Hepatocyte (in vitro differentiated cells): ENCODE measurements around the gene APBA3. TPM values are rescaled to one million over a fixed set of nuclear protein-coding genes. Genes with fewer than 3 reads are reported as not detected.

Source experiments
- DNase-seq: peaks from one replicate; pipeline ENCODE4 v3.0.0-alpha.2; 2016; ENCODE audit warnings: low spot score
- H2AFZ ChIP-seq: fragments of 200-600 bp; sonication (generic); 2 replicates; pipeline ENCODE4 v1.6.0; 2016; ENCODE audit warnings: antibody characterized with exemption, mild to moderate bottlenecking
- H3K27ac ChIP-seq: fragments of 200-600 bp; sonication (generic); 2 replicates; pipeline ENCODE4 v1.5.1; 2016; ENCODE audit warnings: mild to moderate bottlenecking
- H3K27me3 ChIP-seq: fragments of 200-600 bp; sonication (generic); 2 replicates; pipeline ENCODE4 v1.6.1; 2016
- H3K36me3 ChIP-seq: fragments of 200-600 bp; sonication (generic); replicated peaks from 2 replicates; pipeline ENCODE4 v1.5.1; 2016; ENCODE audit warnings: low read depth; ENCODE audit not compliant: insufficient read depth
- H3K4me1 ChIP-seq: fragments of 200-600 bp; sonication (generic); 2 replicates; pipeline ENCODE4 v1.5.1; 2016; ENCODE audit warnings: mild to moderate bottlenecking, moderate library complexity; ENCODE audit not compliant: insufficient read depth
- H3K4me2 ChIP-seq: fragments of 200-600 bp; sonication (generic); 2 replicates; pipeline ENCODE4 v1.6.0; 2016
- H3K4me3 ChIP-seq: fragments of 200-600 bp; sonication (generic); 2 replicates; pipeline ENCODE4 v1.5.1; 2016; ENCODE audit warnings: mild to moderate bottlenecking
- H3K79me2 ChIP-seq: fragments of 200-600 bp; sonication (generic); 2 replicates; pipeline ENCODE4 v1.6.0; 2017; ENCODE audit warnings: mild to moderate bottlenecking
- H3K9me2 ChIP-seq: fragments of 200-600 bp; sonication (generic); replicated peaks from 2 replicates; pipeline ENCODE4 v1.6.0; 2017; ENCODE audit warnings: mild to moderate bottlenecking; ENCODE audit not compliant: insufficient read depth
- H3K9me3 ChIP-seq: fragments of 200-600 bp; sonication (generic); 2 replicates; pipeline ENCODE4 v1.5.1; 2016; ENCODE audit warnings: low read depth, mild to moderate bottlenecking
- H4K20me1 ChIP-seq: fragments of 200-600 bp; sonication (generic); 2 replicates; pipeline ENCODE4 v1.6.0; 2016; ENCODE audit warnings: mild to moderate bottlenecking; ENCODE audit not compliant: insufficient read depth, poor library complexity, severe bottlenecking
- EZH2 ChIP-seq: fragments of 200-600 bp; sonication (generic); IDR thresholded peaks from 2 replicates; pipeline ENCODE4 v1.6.1; 2016; ENCODE audit warnings: antibody characterized with exemption, mild to moderate bottlenecking, borderline replicate concordance
- EZH2phosphoT487 ChIP-seq: fragments of 200-600 bp; sonication (generic); IDR thresholded peaks from one replicate; pipeline ENCODE4 v1.6.1; 2018; ENCODE audit warnings: antibody characterized with exemption, mild to moderate bottlenecking, low read depth, moderate library complexity; ENCODE audit not compliant: unreplicated experiment, severe bottlenecking
- WGBS: methylation state at CpG from one replicate; pipeline ENCODE4 v1.1.6; 2016; ENCODE audit warnings: low lambda C conversion rate; ENCODE audit errors: missing lambda C conversion rate; 5-methylcytosine and 5-hydroxymethylcytosine counted together
- polyA plus RNA-seq: library from polyadenylated mRNA; unstranded; fragments of >200 nt; fragmentation: Nextera tagmentation; extraction: Ambion mirVana; gene quantifications from 2 replicates; pipeline ENCODE4 v1.2.1, GENCODE V29; 2016
- total RNA-seq: library from RNA; depleted of rRNA; stranded (reverse); fragments of >200 nt; gene quantifications from 2 replicates; pipeline ENCODE4 v1.2.3, GENCODE V29; 2014
- TF ChIP-seq, protein P1 (sequence below): fragments of 200-600 bp; sonication (generic); IDR thresholded peaks from 2 replicates; pipeline ENCODE4 v1.5.1; 2016; ENCODE audit warnings: antibody characterized with exemption, mild to moderate bottlenecking; ENCODE audit not compliant: poor library complexity

APBA3 gene
- total and polyA plus RNA-seq, 2 experiments from 2014 or later = 20.7 to 25.5 TPM

DNA sequence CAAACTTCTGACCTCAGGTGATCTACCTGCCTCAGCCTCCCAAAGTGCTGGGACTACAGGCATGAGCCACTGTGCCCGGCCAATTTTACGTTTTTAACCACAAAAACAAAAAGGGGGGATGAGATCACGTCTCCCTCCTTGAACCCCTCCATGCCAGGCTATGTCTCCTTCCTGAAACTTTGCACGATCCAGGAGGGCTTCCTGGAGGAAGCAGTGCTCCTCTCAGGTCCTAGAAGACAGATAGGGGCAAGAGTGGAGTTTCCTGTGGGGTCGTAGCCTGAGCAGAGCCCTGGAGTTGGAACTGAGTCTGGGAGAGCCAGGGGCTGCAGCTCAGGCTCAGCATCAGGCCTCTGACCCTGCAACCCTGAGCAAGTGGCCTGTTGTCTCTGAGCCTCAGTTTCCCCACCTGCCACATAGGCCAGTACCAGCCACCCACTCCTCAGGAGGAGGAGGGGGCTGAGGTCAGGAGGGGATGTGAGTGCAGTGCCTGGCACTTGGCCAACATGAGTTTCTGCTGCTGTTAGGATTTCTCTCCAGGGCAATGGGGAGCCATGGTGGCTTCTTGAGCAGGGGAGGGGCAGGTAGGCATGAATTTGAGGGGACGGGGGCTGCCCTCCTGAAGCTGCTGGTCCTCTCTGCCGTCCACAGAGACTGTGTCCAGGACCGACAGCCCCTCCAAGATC, 16.0 kb downstream of the APBA3 start:
- H3K4me3 ChIP-seq = no peak overlapping the region
- no peaks in the 10 kb centered on the region for H3K27me3 ChIP-seq
- no peaks in the 10 kb centered on the region for H3K79me2 ChIP-seq
- no peaks in the 10 kb centered on the region for H3K9me3 ChIP-seq
- WGBS = 81% methylated on average over 8 of the region's 8 CpGs
- H3K36me3 ChIP-seq = no peaks in the 10 kb centered on the region
- no peaks in the 10 kb centered on the region for H3K4me1 ChIP-seq
- no peak overlapping the region for H3K27ac ChIP-seq
- no peak overlapping the region for H3K4me2 ChIP-seq
- no peak for DNase-seq
- no peaks in the 10 kb centered on the region for H4K20me1 ChIP-seq
- no peak overlapping the region for H2AFZ ChIP-seq
- TF ChIP-seq, protein P1, sequence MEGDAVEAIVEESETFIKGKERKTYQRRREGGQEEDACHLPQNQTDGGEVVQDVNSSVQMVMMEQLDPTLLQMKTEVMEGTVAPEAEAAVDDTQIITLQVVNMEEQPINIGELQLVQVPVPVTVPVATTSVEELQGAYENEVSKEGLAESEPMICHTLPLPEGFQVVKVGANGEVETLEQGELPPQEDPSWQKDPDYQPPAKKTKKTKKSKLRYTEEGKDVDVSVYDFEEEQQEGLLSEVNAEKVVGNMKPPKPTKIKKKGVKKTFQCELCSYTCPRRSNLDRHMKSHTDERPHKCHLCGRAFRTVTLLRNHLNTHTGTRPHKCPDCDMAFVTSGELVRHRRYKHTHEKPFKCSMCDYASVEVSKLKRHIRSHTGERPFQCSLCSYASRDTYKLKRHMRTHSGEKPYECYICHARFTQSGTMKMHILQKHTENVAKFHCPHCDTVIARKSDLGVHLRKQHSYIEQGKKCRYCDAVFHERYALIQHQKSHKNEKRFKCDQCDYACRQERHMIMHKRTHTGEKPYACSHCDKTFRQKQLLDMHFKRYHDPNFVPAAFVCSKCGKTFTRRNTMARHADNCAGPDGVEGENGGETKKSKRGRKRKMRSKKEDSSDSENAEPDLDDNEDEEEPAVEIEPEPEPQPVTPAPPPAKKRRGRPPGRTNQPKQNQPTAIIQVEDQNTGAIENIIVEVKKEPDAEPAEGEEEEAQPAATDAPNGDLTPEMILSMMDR = no peak
- TF ChIP-seq EZH2phosphoT487 (no peak), EZH2 (no peak)
- H3K9me2 ChIP-seq = no peaks in the 10 kb centered on the region

DNA sequence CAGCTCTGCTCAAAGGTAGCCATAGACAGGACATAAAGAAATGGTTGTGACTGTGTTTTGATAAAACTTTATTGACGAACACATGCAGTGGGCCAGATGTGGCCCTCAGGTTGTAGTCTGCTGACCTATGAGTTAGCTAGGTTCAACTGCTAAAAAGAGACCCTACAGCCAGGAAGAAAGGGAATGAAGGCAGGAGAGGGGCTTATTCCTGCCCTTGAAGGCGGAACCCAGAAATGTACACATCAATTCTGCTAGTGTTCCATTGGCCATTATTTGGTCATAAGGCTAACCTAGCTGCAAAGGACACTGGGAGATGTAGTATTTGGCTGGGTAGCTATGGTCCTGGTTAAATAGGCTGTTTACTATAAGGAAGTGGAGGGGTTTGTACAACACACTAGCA, 18.0 kb downstream of the APBA3 start:
- Histone ChIP-seq H3K9me3 (no peaks in the 10 kb centered on the region), H3K4me2 (no peak overlapping the region), H3K36me3 (no peaks in the 10 kb centered on the region), H3K79me2 (no peaks in the 10 kb centered on the region), H3K27me3 (no peaks in the 10 kb centered on the region), H4K20me1 (no peaks in the 10 kb centered on the region), H2AFZ (no peak overlapping the region), H3K27ac (no peak overlapping the region), H3K4me1 (no peaks in the 10 kb centered on the region), H3K4me3 (no peak overlapping the region), H3K9me2 (no peaks in the 10 kb centered on the region)
- TF ChIP-seq EZH2phosphoT487 = no peak
- no peak for TF ChIP-seq EZH2
- TF ChIP-seq, protein P1 = no peak
- WGBS = 88% methylated on average over 2 of the region's 2 CpGs
- DNase-seq = no peak

DNA sequence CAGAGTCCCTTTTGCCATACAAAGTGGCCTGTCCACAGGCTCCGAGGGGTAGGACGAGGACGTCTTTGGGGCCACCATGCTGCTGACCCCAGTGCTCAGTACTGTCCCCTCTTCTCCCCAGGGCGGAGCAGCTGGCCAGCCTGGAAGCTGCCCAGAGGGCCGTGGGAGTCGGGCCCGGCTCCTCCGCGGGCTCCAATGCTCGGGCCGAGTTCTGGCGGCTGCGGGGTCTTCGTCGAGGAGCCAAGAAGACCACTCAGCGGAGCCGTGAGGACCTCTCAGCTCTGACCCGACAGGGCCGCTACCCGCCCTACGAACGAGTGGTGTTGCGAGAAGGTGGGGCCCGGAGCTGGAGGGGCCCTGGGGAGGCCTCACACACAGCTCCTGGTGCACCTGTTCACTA, 21.1 kb downstream of the APBA3 start:
- no peaks in the 10 kb centered on the region for H3K36me3 ChIP-seq
- no peak overlapping the region for H3K27ac ChIP-seq
- H4K20me1 ChIP-seq = no peaks in the 10 kb centered on the region
- WGBS = 98% methylated on average over 24 of the region's 24 CpGs
- no peaks in the 10 kb centered on the region for H3K79me2 ChIP-seq
- no peaks in the 10 kb centered on the region for H3K4me1 ChIP-seq
- no peak overlapping the region for H2AFZ ChIP-seq
- no peak for TF ChIP-seq EZH2
- TF ChIP-seq, protein P1 = no peak
- no peak for TF ChIP-seq EZH2phosphoT487
- H3K9me2 ChIP-seq = no peaks in the 10 kb centered on the region
- no peaks in the 10 kb centered on the region for H3K27me3 ChIP-seq
- H3K4me3 ChIP-seq = no peak overlapping the region
- DNase-seq = no peak
- no peaks in the 10 kb centered on the region for H3K9me3 ChIP-seq
- H3K4me2 ChIP-seq = no peak overlapping the region
